BLaER1 (cell line): ENCODE results near the gene ARHGEF10L.

Source experiments
- H3K27ac ChIP-seq: shearing (Covaris generic); formaldehyde crosslinking; 2 replicates; pipeline ENCODE4 v1.8.1; 2022
- H3K27me3 ChIP-seq: shearing (Covaris generic); formaldehyde crosslinking; 2 replicates; pipeline ENCODE4 v1.8.1; 2022
- H3K36me3 ChIP-seq: shearing (Covaris generic); formaldehyde crosslinking; 2 replicates; pipeline ENCODE4 v1.8.1; 2022
- H3K4me1 ChIP-seq: shearing (Covaris generic); formaldehyde crosslinking; 2 replicates; pipeline ENCODE4 v1.8.1; 2022
- H3K4me2 ChIP-seq: shearing (Covaris generic); formaldehyde crosslinking; 2 replicates; pipeline ENCODE4 v1.8.1; 2022
- H3K4me3 ChIP-seq: shearing (Covaris generic); formaldehyde crosslinking; 2 replicates; pipeline ENCODE4 v1.8.1; 2022
- H3K9ac ChIP-seq: shearing (Covaris generic); formaldehyde crosslinking; 2 replicates; pipeline ENCODE4 v1.8.1; 2022
- H3K9me3 ChIP-seq: shearing (Covaris generic); formaldehyde crosslinking; 2 replicates; pipeline ENCODE4 v1.8.1; 2022
- H4K20me1 ChIP-seq: shearing (Covaris generic); formaldehyde crosslinking; 2 replicates; pipeline ENCODE4 v1.8.1; 2022
- Cebpa-rat ChIP-seq: shearing (Covaris generic); IDR thresholded peaks from 2 replicates; pipeline ENCODE4 v1.8.1; 2022

ARHGEF10L gene

DNA sequence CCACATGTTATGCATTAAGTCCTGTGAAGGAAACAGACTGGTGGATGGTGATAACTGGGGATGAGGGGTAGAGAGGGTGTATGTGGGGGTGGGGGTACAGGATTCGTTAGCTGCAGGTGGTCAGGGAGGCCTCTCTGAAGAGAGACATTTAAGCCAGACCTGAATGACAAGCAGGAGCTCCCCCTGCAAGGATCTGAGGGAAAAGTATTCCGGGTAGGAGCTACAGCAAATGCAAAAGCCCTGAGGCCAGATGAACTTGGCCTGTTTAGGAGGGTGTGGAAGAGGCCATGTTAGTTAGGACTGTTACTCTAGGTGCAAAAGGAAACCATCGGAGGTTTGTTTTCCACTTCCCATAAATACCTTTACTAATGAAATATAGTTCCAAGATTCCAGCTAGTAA is 9.9 kb downstream of the ARHGEF10L start:
- Histone ChIP-seq H3K4me3 (no peak overlapping the region), H3K27ac (no peak overlapping the region), H3K9me3 (no peaks in the 10 kb centered on the region), H3K36me3 (no peaks in the 10 kb centered on the region), H4K20me1 (peaks cover 95% of the 10 kb centered on the region), H3K4me2 (no peak overlapping the region), H3K9ac (no peak overlapping the region), H3K27me3 (no peaks in the 10 kb centered on the region), H3K4me1 (peaks cover 28% of the 10 kb centered on the region)
- no peak for TF ChIP-seq Cebpa-rat

DNA sequence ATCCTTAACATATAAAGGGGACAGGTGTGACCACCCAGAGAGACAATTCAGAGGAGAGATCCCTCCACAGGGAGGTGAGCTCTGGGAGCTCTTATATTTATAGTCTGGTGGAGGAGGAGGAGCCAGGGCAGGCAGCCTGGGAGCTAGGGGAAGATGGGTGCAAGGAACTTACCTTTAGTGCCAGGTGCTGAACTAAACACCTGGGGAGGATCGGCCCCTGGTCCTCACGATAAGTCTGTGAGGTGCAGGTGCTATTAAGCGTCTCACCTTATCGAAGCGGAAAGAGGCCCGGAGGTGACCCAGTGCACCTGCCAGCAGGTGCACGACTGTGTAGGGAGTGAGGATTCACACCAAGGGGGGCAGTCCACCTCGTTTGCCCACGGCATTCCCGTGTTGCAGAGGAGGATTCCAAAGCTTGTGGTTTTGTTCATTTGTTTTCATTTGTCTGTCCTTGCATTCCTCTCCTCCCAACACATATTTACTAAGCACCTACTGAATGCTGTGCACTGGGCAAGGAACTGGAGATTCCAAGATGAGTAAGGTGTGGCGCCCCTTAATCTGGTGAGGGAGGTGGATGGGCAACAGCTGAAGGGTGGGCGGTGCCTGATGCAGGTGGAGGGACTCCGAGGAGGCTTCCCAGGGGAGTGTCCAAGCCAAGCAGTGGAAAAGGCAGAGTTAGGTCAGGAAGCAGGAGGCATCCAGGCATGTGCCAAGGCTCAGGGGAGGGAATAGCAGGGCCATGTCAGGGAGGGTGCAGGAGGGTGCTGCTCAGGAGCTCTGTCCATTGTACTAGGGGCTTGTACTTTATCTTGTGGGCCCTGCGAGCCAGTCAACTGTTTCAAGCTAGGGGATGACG is 11.5 kb downstream of the ARHGEF10L start:
- TF ChIP-seq Cebpa-rat, result no peak
- Histone ChIP-seq H3K4me2 (peak overlapping the region; percentile 55), H3K9ac (peak overlapping the region; percentile 2; the same call in 1 of the 2 replicates), H3K4me1 (peaks cover 32% of the 10 kb centered on the region), H3K27me3 (no peaks in the 10 kb centered on the region), H3K9me3 (no peaks in the 10 kb centered on the region), H3K27ac (no peak overlapping the region), H3K4me3 (no peak overlapping the region), H4K20me1 (peaks cover 99% of the 10 kb centered on the region), H3K36me3 (no peaks in the 10 kb centered on the region)

DNA sequence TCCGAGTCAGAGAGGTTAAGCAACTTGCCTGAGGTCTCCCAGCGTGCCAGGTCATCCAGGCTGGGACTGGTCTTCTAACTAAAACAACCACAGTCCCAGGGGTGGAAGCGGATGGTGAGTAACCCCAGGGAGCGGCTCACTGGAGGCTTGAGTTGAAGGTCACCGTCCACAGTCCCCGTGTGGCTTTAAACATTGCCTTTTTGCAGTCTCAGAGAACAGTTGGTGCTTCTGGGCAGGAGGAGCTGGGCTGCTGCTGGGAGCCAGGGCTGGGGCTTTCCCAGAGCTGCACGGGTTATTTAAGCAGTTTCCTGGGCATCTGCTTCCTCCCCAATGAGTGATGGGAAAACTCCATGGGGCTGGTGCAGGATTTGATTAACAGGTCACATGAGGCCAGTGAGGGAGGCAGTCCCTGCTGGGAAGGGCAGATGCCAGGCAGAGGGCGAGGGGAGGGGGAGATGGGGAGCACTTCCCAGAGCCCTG is 12.3 kb downstream of the ARHGEF10L start:
- Histone ChIP-seq H3K4me3 (no peak overlapping the region), H4K20me1 (peaks cover 96% of the 10 kb centered on the region), H3K27ac (no peak overlapping the region), H3K4me2 (peak overlapping the region; percentile 55), H3K9me3 (no peaks in the 10 kb centered on the region), H3K9ac (peak overlapping the region; percentile 2; the same call in 1 of the 2 replicates), H3K27me3 (no peaks in the 10 kb centered on the region), H3K4me1 (peaks cover 32% of the 10 kb centered on the region), H3K36me3 (no peaks in the 10 kb centered on the region)
- no peak for TF ChIP-seq Cebpa-rat

DNA sequence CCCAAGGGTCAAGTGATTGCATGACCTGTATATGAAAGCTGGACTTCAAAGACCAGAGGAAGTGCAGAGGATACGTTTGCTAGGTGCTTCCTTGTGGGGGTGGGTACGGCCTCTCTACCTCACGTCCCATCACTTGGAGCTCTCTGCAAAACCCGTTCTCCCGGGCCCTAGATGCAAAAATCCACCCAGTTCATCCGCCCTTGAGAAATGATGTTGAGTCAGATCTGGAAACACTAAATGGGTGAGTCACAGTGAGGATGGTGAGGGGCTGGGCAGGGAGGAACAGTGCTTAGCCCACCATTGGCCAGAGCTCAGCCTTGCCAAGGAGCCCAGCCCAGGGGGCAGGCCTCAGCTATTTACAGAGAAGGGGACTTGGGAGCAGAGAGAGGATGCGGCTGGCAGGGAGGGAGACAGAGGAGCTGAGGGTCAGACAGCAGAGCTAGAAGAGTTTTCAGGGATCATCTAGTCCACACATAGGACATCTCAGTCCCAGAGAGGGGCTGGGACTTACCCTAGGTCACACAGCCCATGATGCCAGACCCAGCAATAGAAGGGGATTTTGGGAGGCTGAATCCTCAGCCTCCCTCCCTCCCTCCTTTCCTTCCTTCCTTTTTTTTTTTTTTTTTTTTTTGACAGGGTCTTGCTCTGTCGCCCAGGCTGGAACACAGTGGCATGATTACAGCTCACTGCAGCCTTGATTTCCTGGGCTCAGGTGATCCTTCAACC is 14.6 kb downstream of the ARHGEF10L start:
- no peak for TF ChIP-seq Cebpa-rat
- Histone ChIP-seq H3K4me2 (peak overlapping the region; percentile 17), H4K20me1 (peaks cover 96% of the 10 kb centered on the region), H3K4me3 (no peak overlapping the region), H3K9me3 (no peaks in the 10 kb centered on the region), H3K36me3 (no peaks in the 10 kb centered on the region), H3K27me3 (no peaks in the 10 kb centered on the region), H3K27ac (no peak overlapping the region), H3K9ac (no peak overlapping the region), H3K4me1 (peaks cover 32% of the 10 kb centered on the region)

DNA sequence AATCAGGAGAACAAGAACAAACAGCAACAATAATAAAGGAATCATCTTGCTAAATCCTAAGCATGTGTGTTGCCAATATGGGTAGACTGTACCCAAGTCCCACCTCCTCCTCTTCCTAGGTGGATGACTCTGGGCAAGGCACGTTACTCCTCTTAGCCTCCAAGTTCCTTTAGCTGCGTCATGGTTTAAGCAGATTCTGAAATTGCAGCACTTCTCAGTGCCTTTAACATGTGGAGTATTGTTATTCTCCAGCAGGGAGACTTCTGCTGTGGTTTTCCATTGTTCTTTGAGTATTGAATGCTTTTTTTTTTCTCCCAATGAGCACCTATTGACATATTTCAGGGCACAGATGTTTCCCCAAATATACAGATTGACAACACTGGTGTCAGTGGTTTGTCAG is 15.5 kb downstream of the ARHGEF10L start:
- H3K4me3 ChIP-seq, result no peak overlapping the region
- no peaks in the 10 kb centered on the region for H3K9me3 ChIP-seq
- no peak overlapping the region for H3K4me2 ChIP-seq
- H4K20me1 ChIP-seq, result peaks cover 96% of the 10 kb centered on the region
- no peaks in the 10 kb centered on the region for H3K27me3 ChIP-seq
- H3K36me3 ChIP-seq, result no peaks in the 10 kb centered on the region
- H3K4me1 ChIP-seq, result peaks cover 37% of the 10 kb centered on the region
- no peak overlapping the region for H3K9ac ChIP-seq
- TF ChIP-seq Cebpa-rat, result no peak
- no peak overlapping the region for H3K27ac ChIP-seq

DNA sequence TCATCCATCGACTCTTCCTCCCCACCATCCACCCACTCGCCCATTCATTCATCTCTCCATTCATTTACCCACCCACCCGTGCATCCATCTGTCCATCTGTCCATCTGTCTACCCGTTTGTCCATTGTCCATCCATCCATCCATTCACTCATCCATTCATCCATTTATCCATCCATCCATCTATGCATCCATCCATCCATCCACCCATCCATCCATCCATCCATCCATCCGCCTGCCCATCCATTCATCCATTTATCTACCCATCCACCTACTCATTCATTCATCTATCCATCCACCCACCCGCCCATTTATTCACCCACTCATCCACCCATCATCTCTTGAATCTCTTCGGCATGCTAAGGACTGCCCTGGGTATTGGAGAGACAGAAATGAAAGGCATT is 18.5 kb downstream of the ARHGEF10L start:
- no peak overlapping the region for H3K4me3 ChIP-seq
- H4K20me1 ChIP-seq, result peaks cover 96% of the 10 kb centered on the region
- peaks cover 39% of the 10 kb centered on the region for H3K4me1 ChIP-seq
- no peak overlapping the region for H3K27ac ChIP-seq
- H3K9me3 ChIP-seq, result no peaks in the 10 kb centered on the region
- no peaks in the 10 kb centered on the region for H3K36me3 ChIP-seq
- no peak overlapping the region for H3K4me2 ChIP-seq
- no peak for TF ChIP-seq Cebpa-rat
- H3K27me3 ChIP-seq, result no peaks in the 10 kb centered on the region
- no peak overlapping the region for H3K9ac ChIP-seq

DNA sequence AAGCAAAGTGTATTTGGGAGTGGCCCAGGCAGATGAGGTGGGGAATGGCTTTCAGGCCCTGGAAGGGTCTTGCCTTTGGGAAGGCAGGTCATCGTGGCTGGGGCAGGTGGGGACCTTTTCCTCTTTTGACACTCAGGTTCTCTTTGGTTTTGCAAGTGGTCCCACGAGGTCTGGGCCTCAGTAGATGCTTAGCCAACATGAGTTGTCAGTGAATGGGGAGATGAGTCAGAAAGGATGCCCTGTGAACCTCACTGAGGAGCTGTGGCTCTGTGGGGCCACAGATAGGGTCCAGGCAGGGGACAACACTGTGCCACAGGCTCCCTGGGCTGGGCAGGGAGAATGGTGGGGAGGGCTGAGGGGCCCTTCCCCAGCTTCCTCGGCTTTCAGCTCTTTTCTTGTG is 19.0 kb downstream of the ARHGEF10L start:
- no peak overlapping the region for H3K27ac ChIP-seq
- no peak overlapping the region for H3K4me3 ChIP-seq
- no peaks in the 10 kb centered on the region for H3K36me3 ChIP-seq
- H3K9ac ChIP-seq, result no peak overlapping the region
- H3K9me3 ChIP-seq, result no peaks in the 10 kb centered on the region
- no peaks in the 10 kb centered on the region for H3K27me3 ChIP-seq
- peaks cover 40% of the 10 kb centered on the region for H3K4me1 ChIP-seq
- H4K20me1 ChIP-seq, result peaks cover 96% of the 10 kb centered on the region
- TF ChIP-seq Cebpa-rat, result no peak
- no peak overlapping the region for H3K4me2 ChIP-seq

DNA sequence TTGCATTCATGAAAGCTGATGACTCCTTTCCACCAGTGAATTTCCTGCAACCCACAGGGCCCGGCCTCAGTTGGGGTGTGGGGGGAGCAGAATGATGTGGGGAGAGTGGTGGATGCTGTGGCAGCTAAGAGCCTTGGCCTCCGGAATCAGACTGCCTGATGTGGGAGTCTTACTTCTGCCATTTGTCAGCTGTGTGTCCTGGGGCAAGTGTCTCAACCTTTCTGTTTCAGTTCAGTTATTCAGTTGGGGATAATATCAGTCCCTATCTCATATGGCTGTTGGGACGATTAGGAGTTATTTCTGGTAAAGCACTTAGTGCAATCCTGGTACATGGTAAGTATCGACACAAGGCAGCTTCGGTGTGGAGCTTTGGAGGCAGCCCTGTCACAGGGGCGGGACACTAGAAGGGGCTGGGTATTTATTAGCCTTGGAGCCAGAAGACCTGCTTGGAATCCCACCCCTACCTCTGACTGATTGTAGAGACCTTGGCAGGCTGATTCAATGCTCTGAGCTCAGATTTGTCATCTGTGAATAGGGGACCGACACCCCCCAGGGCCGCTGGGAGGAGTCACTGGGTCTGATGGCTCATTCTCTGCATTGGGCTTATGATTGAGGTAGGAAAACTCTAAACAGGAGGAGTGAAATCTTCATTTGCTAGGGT is 19.6 kb downstream of the ARHGEF10L start:
- peaks cover 96% of the 10 kb centered on the region for H4K20me1 ChIP-seq
- H3K4me2 ChIP-seq, result no peak overlapping the region
- H3K9ac ChIP-seq, result no peak overlapping the region
- no peaks in the 10 kb centered on the region for H3K36me3 ChIP-seq
- peaks cover 40% of the 10 kb centered on the region for H3K4me1 ChIP-seq
- H3K27ac ChIP-seq, result no peak overlapping the region
- TF ChIP-seq Cebpa-rat, result no peak
- H3K4me3 ChIP-seq, result no peak overlapping the region
- no peaks in the 10 kb centered on the region for H3K27me3 ChIP-seq
- H3K9me3 ChIP-seq, result no peaks in the 10 kb centered on the region

DNA sequence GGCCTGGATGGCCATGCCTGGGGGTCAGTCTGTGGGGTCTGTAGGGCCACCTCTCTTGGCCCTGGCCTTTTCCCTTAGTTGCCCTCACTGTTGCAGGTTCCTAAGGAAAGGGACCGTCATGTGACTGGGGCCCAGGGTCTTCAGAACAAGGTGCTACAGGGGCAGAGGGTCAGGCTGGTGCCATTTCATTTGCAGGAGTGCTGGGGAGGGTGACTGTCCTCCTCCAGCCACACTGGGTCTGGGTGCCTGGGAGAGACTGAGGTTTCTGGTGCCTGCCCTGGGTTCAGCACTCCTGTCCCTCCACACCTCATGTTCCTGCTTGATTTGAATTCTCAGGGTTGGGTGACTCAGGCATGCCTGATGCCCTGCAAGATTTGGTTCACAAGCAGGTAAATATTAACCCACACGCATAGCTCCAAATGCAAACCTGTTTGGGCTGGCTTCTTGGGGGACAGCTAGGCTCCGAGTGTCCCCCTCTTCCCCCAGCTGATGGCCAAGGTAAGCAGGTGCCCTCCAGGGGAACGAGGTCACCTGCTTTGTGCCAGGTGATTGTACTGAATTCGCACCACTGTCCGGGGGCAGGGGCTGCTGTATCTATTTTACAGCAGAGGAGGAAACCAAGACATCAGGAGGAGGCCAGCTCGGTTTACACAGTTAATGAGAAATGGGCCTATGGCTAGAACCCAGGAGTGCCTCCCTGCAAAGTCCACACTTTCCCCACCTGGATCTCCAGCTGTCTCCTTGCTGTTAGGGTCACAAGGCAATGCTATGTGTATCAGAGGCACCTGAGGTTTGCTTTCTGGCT is 20.3 kb downstream of the ARHGEF10L start:
- H3K27me3 ChIP-seq, result no peaks in the 10 kb centered on the region
- peaks cover 96% of the 10 kb centered on the region for H4K20me1 ChIP-seq
- peaks cover 40% of the 10 kb centered on the region for H3K4me1 ChIP-seq
- no peak overlapping the region for H3K4me3 ChIP-seq
- TF ChIP-seq Cebpa-rat, result no peak
- H3K9me3 ChIP-seq, result no peaks in the 10 kb centered on the region
- H3K9ac ChIP-seq, result no peak overlapping the region
- H3K36me3 ChIP-seq, result no peaks in the 10 kb centered on the region
- peak overlapping the region; percentile 28; the same call in 1 of the 2 replicates for H3K4me2 ChIP-seq
- no peak overlapping the region for H3K27ac ChIP-seq
